ENCODE measurements around the gene LSS. TPM values are rescaled to one million over a fixed set of nuclear protein-coding genes. Genes with fewer than 3 reads are reported as not detected.

The LSS gene
- total and polyA plus RNA-seq, 10 of the 15 experiments (the other 5 are each of a cell fraction or from before 2014, with no cell fraction given): 2.9 to 82.4 (median 27.5) TPM

DNA sequence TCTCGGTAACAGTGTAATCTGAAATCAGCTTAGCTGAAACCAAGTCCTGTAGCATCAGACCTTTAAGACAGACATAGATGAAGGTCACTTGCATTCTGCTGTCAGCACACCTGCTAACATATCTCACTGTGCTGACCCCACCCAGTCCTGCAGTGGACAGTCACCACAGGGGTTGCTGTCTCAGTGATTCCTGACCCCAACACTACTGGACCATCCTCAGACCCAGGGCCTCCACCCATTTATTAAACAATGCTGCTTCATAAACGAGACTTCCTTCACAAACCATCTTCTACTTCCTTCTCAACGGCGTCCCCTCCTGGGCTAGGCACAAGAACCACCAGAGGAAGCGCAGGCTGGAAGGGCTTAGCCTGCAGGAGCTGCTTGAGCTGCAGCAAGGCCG, 17.8 kb upstream of the LSS start:
- ATAC-seq: no peak

DNA sequence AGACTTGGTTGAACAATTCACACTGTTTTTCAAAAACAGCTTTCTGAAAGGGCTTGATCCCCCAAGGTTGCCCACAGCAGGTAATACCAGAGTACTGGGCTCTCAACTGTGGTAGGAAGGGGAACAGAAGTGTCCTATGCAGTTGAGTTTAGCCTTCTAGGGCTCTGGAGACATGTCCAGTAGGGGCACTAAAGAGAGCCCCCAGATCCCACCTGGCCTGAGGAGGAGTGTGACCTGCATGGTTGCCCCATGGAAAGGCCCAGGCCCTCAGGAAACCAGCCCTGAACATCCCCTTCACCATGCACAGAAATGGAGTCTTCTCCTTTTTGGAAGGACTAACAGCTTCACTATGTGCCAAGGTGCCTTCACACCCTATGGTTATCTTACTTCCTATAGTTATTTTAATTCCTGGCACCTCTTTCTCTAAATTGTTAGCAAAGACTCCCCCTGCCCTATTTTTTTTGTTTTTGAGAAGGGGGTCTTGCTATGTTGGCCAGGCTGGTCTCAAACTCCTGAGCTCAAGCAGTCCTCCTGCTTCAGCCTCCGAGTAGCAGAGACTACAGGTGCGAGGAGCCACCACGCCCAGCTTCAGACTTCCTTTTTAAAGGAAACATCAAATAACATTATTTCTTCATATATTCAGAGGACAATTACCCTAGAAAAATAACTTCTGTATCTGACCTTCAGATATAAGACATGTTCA, 16.8 kb upstream of the LSS start:
- Histone ChIP-seq H2AFZ (ENCODE audit: control insufficient read depth, low read depth, low read length) (no peak overlapping the region), H3K9me3 (replicated peaks; ENCODE audit: control insufficient read depth, insufficient read depth, low read length) (no peaks in the 10 kb centered on the region; the same call in 2 of the 3 replicates), H3K4me3 (no peak overlapping the region), H3K9ac (ENCODE audit: control insufficient read depth, insufficient read depth, low read length) (no peak overlapping the region), H4K20me1 (ENCODE audit: control insufficient read depth, insufficient read depth) (no peaks in the 10 kb centered on the region), H3K27me3 (replicated peaks in 1 of 2; ENCODE audit: control insufficient read depth in 2 of 2, insufficient read depth in 2 of 2, low read length in 1 of 2) (no peaks in the 10 kb centered on the region; a peak in 1 of 4 replicates), H3K79me2 (ENCODE audit: control insufficient read depth, insufficient read depth, low read length) (no peaks in the 10 kb centered on the region), H3K27ac (ENCODE audit: control insufficient read depth, insufficient read depth) (no peak overlapping the region), H3K36me3 (ENCODE audit: control insufficient read depth in 2 of 2, insufficient read depth in 2 of 2, low read length in 1 of 2) (peaks cover 32 to 57% of the 10 kb centered on the region in 2 experiments), H3K4me1 (ENCODE audit: control insufficient read depth, insufficient read depth, low read length) (peaks cover 3% of the 10 kb centered on the region), H3K4me2 (ENCODE audit: control insufficient read depth, insufficient read depth) (no peak overlapping the region)
- ATAC-seq: no peak
- in situ Hi-C loops (cut with MboI) (no loop called here), intact Hi-C loops (cut with micrococcal nuclease; ENCODE audit: unreplicated experiment) (no loop called here)
- ChIA-PET SMC1A (ENCODE audit: uncharacterized antibody, unreplicated experiment) (interaction anchor here (2.0 kb wide), 1 partner anchor 11 kb away, joined by 6 read pairs; no protein-coding TSS in a partner anchor), CTCF (interaction anchor here (1.8 kb wide), 1 partner anchor 9 kb away, joined by 4 read pairs; no protein-coding TSS in a partner anchor), POLR2A (no interaction called here), RAD21 (ENCODE audit: unreplicated experiment) (interaction anchor here (1.6 kb wide), 1 partner anchor 102 kb away, joined by 4 read pairs; no protein-coding TSS in a partner anchor)
- DNase-seq (ENCODE audit: low read depth, low spot score): no peak
- 98% methylated on average over 3 of the region's 3 CpGs for WGBS (ENCODE audit: insufficient coverage, insufficient replicate concordance, low lambda C conversion rate, missing lambda C conversion rate)
- BruUV-seq (replicated peaks): no TSS peak
- FAIRE-seq: no peak
- TF ChIP-seq ZZZ3 (IDR thresholded peaks at IDR 0.05; ENCODE audit: control insufficient read depth, insufficient read length, low read depth) (no peak), ELK1 (IDR thresholded peaks at IDR 0.05; ENCODE audit: low read depth, low read length) (no peak), YBX1 (IDR thresholded peaks at IDR 0.05) (no peak), ATF7 (IDR thresholded peaks at IDR 0.05; ENCODE audit: low read depth) (no peak), RFX5 (IDR thresholded peaks at IDR 0.05; ENCODE audit: low read depth, low read length) (no peak), SMAD1 (IDR thresholded peaks at IDR 0.05; ENCODE audit: low read depth, partially characterized antibody) (no peak), MTA3 (IDR thresholded peaks at IDR 0.05; ENCODE audit: borderline replicate concordance, low read length) (no peak), KDM1A (IDR thresholded peaks at IDR 0.05; ENCODE audit: borderline replicate concordance) (no peak), IKZF2 (IDR thresholded peaks at IDR 0.05) (no peak), HCFC1 (IDR thresholded peaks at IDR 0.05; ENCODE audit: low read length) (no peak), BCL11A (IDR thresholded peaks at IDR 0.05; ENCODE audit: low read depth, low read length) (no peak), SIN3A (IDR thresholded peaks at IDR 0.05; ENCODE audit: low read depth, low read length) (no peak), ETV6 (conservative IDR thresholded peaks at IDR 0.05 in 1 of 2, IDR thresholded peaks at IDR 0.05 in 1 of 2; ENCODE audit: borderline replicate concordance in 1 of 2, low read depth in 1 of 2) (no peak), TBL1XR1 (IDR thresholded peaks at IDR 0.05; ENCODE audit: low read depth, low read length) (no peak)

More for the DNA sequence above, 17.8 kb upstream of the LSS start:
- ChIA-PET SMC1A (ENCODE audit: uncharacterized antibody, unreplicated experiment) (interaction anchor here (0.6 to 2.0 kb wide), 3 partner anchors 8 to 51 kb away, joined by 3 to 6 read pairs (median 3); no protein-coding TSS in a partner anchor), POLR2A (no interaction called here), CTCF (no interaction called here), RAD21 (ENCODE audit: unreplicated experiment) (interaction anchor here (1.6 kb wide), 1 partner anchor 103 kb away, joined by 4 read pairs; no protein-coding TSS in a partner anchor)
- Histone ChIP-seq H3K27ac (ENCODE audit: control insufficient read depth, insufficient read depth) (no peak overlapping the region), H3K4me2 (ENCODE audit: control insufficient read depth, insufficient read depth) (no peak overlapping the region), H4K20me1 (ENCODE audit: control insufficient read depth, insufficient read depth) (no peaks in the 10 kb centered on the region), H3K9ac (ENCODE audit: control insufficient read depth, insufficient read depth, low read length) (no peak overlapping the region), H3K9me3 (replicated peaks; ENCODE audit: control insufficient read depth, insufficient read depth, low read length) (no peaks in the 10 kb centered on the region; the same call in 2 of the 3 replicates), H3K36me3 (ENCODE audit: control insufficient read depth in 2 of 2, insufficient read depth in 2 of 2, low read length in 1 of 2) (peaks cover 30 to 62% of the 10 kb centered on the region in 2 experiments), H3K4me3 (no peak overlapping the region), H3K79me2 (ENCODE audit: control insufficient read depth, insufficient read depth, low read length) (no peaks in the 10 kb centered on the region), H3K4me1 (ENCODE audit: control insufficient read depth, insufficient read depth, low read length) (peaks cover 7% of the 10 kb centered on the region), H2AFZ (ENCODE audit: control insufficient read depth, low read depth, low read length) (no peak overlapping the region), H3K27me3 (replicated peaks in 1 of 2; ENCODE audit: control insufficient read depth in 2 of 2, insufficient read depth in 2 of 2, low read length in 1 of 2) (no peaks in the 10 kb centered on the region; a peak in 1 of 4 replicates)
- intact Hi-C loops (cut with micrococcal nuclease; ENCODE audit: unreplicated experiment) (no loop called here), in situ Hi-C loops (cut with MboI) (no loop called here)
- TF ChIP-seq LARP7 (IDR thresholded peaks at IDR 0.05): no peak
- no peak for TF ChIP-seq BCL11A (IDR thresholded peaks at IDR 0.05; ENCODE audit: low read depth, low read length)
- no peak for TF ChIP-seq KDM1A (IDR thresholded peaks at IDR 0.05; ENCODE audit: borderline replicate concordance)
- 89% methylated on average over 6 of the region's 6 CpGs for WGBS (ENCODE audit: insufficient coverage, insufficient replicate concordance, low lambda C conversion rate, missing lambda C conversion rate)
- BruUV-seq (replicated peaks): no TSS peak
- FAIRE-seq (no peak), DNase-seq (ENCODE audit: low read depth, low spot score) (no peak)

Measured in GM12878 (cell line).